ENCODE data around the gene FKBP1A.

The FKBP1A gene

DNA sequence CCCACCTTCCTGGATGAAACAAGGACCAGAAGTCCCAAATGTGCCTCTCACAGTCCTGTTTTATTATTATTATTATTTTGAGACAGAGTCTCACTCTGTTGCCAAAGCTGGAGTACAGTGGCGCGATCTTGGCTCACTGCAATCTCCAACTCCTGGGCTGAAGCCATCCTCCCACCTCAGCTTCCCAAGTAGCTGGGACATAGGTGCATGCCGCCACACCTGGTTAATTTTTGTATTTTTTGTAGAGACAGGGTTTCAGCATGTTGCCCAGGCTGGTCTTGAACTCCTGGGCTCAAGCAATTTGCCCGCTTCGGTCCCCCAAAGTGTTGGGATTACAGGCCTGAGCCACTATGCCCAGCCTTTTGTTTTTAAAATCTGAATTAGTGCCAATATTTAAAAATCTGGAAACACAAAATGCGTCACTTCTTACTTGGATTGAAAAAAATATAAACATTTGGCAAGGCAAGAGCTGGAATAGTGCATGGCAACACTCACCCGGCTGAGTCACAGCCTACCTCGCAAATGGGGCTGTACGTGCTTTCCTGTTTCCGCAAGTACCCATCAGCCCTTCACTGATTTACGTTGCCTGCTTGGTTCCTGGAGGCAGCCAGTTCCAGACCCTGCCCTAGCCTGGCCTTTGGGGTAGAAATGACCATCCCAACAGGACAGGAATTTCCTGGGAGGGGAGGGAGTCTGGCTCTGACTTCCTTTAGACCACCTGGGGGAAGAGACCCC is 70.2 kb downstream of the FKBP1A start:
- Histone ChIP-seq H3K36me3 (no peaks in the 10 kb centered on the region), H3K27ac (peak overlapping the region; percentile 40), H3K9me3 (no peaks in the 10 kb centered on the region), H3K27me3 (no peaks in the 10 kb centered on the region), H3K4me3 (ENCODE audit: low read depth in 1 of 2, low read length in 1 of 2) (no peak overlapping the region), H3K4me1 (ENCODE audit: control insufficient read depth in 1 of 2, insufficient read depth in 1 of 2, low read depth in 1 of 2, low read length in 1 of 2) (peaks cover 37 to 38% of the 10 kb centered on the region in 2 experiments)
- TF ChIP-seq, protein P1, sequence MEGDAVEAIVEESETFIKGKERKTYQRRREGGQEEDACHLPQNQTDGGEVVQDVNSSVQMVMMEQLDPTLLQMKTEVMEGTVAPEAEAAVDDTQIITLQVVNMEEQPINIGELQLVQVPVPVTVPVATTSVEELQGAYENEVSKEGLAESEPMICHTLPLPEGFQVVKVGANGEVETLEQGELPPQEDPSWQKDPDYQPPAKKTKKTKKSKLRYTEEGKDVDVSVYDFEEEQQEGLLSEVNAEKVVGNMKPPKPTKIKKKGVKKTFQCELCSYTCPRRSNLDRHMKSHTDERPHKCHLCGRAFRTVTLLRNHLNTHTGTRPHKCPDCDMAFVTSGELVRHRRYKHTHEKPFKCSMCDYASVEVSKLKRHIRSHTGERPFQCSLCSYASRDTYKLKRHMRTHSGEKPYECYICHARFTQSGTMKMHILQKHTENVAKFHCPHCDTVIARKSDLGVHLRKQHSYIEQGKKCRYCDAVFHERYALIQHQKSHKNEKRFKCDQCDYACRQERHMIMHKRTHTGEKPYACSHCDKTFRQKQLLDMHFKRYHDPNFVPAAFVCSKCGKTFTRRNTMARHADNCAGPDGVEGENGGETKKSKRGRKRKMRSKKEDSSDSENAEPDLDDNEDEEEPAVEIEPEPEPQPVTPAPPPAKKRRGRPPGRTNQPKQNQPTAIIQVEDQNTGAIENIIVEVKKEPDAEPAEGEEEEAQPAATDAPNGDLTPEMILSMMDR (IDR thresholded peaks at IDR 0.05): no peak

DNA sequence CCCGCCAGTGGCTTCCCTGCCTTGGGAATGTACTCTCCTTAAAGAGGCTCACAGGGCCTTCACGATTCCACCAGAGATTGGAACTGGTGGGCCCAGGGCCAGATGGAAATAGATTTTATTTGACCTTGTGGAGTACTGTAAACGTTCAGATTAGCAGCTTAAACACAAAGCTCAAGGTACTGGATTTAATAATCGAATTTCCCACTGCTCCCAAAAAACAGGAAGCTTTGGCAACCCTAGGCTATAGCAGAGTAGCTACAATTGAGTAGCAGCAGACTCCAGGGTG is 71.3 kb downstream of the FKBP1A start:
- Histone ChIP-seq H3K9me3 (no peaks in the 10 kb centered on the region), H3K4me1 (ENCODE audit: control insufficient read depth in 1 of 2, insufficient read depth in 1 of 2, low read depth in 1 of 2, low read length in 1 of 2) (peaks cover 36 to 37% of the 10 kb centered on the region in 2 experiments), H3K4me3 (ENCODE audit: low read depth in 1 of 2, low read length in 1 of 2) (no peak overlapping the region), H3K27ac (no peak overlapping the region), H3K27me3 (no peaks in the 10 kb centered on the region), H3K36me3 (no peaks in the 10 kb centered on the region)
- TF ChIP-seq, protein P1 (IDR thresholded peaks at IDR 0.05): no peak

DNA sequence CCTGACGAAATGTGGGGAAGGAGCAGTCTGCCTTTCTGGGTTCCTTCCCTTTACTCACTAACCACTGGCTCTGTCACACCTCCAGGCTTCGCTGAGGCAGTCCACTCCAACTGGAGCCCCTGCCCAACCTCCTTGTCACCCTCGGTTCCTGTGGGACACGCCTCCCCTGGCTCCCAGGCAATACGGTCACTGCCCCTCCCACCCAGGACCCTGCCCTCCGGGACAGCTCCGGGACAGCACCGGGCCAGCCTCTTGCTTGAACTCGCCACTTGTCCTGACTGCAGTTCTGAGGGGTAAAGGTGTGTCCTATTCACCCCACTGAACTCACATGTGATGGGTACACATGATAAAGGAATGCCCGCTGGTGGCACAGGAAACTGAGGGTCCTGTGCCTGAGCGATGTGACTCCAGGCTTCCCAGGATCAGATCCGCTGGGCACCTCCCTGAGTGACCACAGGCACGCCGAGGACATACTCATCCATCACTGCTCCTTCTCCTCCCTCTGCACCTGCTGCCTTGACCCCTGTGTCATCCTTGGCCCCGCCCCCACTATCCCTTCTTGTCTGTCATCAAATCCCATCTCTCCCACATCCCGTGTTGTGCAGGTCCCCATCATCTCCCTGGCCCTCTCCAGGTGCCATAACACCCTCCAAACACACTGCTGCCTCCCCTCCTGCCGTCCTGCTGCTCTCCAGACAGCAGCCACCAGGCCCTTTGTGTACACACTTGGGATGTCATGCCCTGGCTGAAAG is 71.8 kb downstream of the FKBP1A start:
- no peaks in the 10 kb centered on the region for H3K9me3 ChIP-seq
- H3K27me3 ChIP-seq: no peaks in the 10 kb centered on the region
- no peak overlapping the region for H3K4me3 ChIP-seq (ENCODE audit: low read depth in 1 of 2, low read length in 1 of 2)
- H3K4me1 ChIP-seq (ENCODE audit: control insufficient read depth in 1 of 2, insufficient read depth in 1 of 2, low read depth in 1 of 2, low read length in 1 of 2): peaks cover 31 to 32% of the 10 kb centered on the region in 2 experiments
- TF ChIP-seq, protein P1 (IDR thresholded peaks at IDR 0.05): no peak
- no peak overlapping the region for H3K27ac ChIP-seq
- no peaks in the 10 kb centered on the region for H3K36me3 ChIP-seq

DNA sequence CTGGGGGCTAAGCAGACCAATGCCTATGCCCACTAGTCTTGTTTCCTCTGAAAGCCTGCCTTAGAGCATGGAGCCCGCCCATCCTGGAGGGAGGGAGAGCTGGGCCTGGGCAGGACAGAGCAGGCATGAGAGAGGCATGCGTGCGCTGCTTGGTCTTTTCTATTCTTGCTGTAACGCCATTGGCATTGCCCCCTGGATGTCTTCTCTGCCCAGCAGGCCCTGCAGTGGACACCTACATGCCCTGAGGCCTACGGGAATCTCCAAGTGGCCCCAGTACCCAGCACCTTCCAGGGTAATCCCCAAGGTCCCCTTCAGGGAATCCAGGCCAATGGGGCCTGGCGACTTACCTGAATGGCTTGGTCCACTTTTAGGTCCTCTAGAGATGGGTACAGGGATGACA is 72.8 kb downstream of the FKBP1A start:
- Histone ChIP-seq H3K27ac (no peak overlapping the region), H3K27me3 (no peaks in the 10 kb centered on the region), H3K9me3 (no peaks in the 10 kb centered on the region), H3K36me3 (no peaks in the 10 kb centered on the region), H3K4me3 (ENCODE audit: low read depth in 1 of 2, low read length in 1 of 2) (no peak overlapping the region), H3K4me1 (ENCODE audit: control insufficient read depth in 1 of 2, insufficient read depth in 1 of 2, low read depth in 1 of 2, low read length in 1 of 2) (peaks cover 23 to 25% of the 10 kb centered on the region in 2 experiments)
- TF ChIP-seq, protein P1 (IDR thresholded peaks at IDR 0.05): no peak

DNA sequence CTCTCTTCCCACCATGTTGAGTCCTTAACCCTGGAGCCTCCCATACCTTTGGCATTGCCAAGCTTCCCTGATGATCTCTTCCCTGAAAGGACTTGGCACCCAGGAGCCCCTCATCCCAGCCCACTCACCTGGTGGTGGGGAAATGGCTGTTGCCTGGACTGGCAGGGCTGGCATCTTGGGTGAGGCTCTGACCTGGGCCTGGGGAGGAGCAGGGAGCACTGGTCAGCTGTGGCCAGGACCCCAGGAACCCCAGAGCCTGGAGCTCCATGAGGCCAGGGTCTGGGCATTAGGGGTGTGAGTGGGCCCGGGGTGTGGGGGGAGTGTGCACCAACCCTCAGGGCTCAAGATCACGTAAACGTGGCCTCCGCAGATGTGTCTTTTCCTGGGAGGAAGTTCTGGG is 73.4 kb downstream of the FKBP1A start:
- Histone ChIP-seq H3K4me3 (ENCODE audit: low read depth in 1 of 2, low read length in 1 of 2) (no peak overlapping the region), H3K27me3 (no peaks in the 10 kb centered on the region), H3K27ac (no peak overlapping the region), H3K4me1 (ENCODE audit: control insufficient read depth in 1 of 2, insufficient read depth in 1 of 2, low read depth in 1 of 2, low read length in 1 of 2) (peaks cover 17 to 19% of the 10 kb centered on the region in 2 experiments), H3K36me3 (no peaks in the 10 kb centered on the region), H3K9me3 (no peaks in the 10 kb centered on the region)
- TF ChIP-seq, protein P1 (IDR thresholded peaks at IDR 0.05): no peak

Data from neutrophil (primary cell).